ENCODE data around the gene COG4. TPM values are rescaled to one million over a fixed set of nuclear protein-coding genes. Genes with fewer than 3 reads are reported as not detected.

Gene COG4
- total RNA-seq, 1 donor from 2014 or later: 49.1 TPM

DNA sequence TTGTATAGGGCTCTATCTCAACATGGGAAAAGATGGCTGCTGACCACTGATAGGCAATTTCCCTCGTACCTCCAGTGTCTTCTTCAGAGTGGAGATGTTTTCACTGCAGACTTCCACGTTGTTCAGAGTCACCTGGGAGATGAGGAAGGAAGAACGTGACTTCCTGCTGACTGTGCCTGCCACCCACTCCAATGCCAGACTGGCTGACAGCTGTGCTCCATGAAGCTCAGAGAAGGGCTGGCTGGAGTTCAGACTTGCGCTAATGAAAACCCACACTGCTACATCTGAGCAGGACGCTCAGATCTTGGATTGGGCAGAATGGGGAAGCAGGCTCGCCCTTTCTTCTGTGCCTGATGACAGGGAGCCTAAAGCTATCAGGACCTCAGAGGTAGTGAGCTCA is 33.1 kb downstream of the COG4 start:
- intact Hi-C loops (cut with DNase I): no loop called here
- DNase-seq (no peak), ATAC-seq (ENCODE audit: poor library complexity) (peak; percentile 61)

DNA sequence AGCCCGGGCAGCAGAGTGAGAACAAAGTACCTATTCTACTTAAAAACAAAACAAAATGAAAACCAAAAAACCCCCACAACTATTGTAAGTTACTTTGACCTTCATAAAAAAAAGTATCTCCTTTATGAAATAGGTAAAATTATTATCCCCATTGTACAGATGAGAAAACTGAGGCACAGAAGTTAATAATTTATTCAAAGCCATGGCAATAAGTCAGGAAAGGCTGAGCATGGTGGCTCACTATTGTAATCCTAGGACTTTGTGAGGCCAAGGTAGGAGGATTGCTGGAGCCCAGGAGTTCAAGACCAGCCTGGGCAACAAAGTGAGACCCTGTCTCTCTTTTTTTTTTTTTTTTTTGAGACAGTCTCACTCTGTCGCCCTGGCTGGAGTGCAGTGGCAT is 38.5 kb downstream of the COG4 start:
- intact Hi-C loops (cut with DNase I): no loop called here
- ATAC-seq (ENCODE audit: poor library complexity): no peak

GRCh38 chr16:70483426-70483825 is 39.9 kb downstream of the COG4 start:
- no peak for ATAC-seq (ENCODE audit: poor library complexity)
- intact Hi-C loops (cut with DNase I): no loop called here
- no peak for DNase-seq

More for the DNA sequence above, 38.5 kb downstream of the COG4 start:
- DNase-seq: no peak

GRCh38 chr16:70482624-70483023 is 40.7 kb downstream of the COG4 start:
- ATAC-seq (ENCODE audit: poor library complexity) (no peak), DNase-seq (no peak)
- intact Hi-C loops (cut with DNase I): no loop called here

DNA sequence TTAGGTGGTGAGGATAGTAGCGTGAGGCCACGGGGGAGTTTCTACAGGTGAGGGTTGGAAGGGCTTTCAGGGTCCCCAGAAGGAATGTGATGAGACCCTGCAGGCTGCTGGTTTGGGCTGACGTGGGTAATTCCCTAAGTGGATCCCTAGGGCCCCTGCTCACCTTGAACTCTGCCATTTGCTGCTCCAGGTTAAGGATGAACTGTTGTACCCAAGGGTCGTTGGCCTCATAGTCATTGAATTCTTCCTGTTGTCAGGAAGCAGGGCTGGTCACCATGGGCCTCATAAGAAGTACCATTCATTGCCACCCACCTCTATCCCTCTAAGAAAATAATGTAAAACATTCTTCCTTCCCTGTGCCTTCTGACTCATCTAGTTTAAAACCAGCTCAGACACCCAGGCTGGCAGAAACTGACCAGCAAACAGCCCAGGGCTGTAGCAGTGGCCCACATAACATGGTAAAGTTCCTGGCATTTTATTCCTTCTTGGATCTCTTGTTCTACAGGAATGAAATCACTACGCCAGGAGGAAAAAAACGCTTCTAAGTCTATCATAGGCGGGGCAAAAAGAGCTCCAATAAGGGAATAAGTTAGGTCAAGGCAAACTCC is 41.3 kb downstream of the COG4 start:
- intact Hi-C loops (cut with DNase I): no loop called here
- ATAC-seq (ENCODE audit: poor library complexity): no peak
- DNase-seq: no peak

DNA sequence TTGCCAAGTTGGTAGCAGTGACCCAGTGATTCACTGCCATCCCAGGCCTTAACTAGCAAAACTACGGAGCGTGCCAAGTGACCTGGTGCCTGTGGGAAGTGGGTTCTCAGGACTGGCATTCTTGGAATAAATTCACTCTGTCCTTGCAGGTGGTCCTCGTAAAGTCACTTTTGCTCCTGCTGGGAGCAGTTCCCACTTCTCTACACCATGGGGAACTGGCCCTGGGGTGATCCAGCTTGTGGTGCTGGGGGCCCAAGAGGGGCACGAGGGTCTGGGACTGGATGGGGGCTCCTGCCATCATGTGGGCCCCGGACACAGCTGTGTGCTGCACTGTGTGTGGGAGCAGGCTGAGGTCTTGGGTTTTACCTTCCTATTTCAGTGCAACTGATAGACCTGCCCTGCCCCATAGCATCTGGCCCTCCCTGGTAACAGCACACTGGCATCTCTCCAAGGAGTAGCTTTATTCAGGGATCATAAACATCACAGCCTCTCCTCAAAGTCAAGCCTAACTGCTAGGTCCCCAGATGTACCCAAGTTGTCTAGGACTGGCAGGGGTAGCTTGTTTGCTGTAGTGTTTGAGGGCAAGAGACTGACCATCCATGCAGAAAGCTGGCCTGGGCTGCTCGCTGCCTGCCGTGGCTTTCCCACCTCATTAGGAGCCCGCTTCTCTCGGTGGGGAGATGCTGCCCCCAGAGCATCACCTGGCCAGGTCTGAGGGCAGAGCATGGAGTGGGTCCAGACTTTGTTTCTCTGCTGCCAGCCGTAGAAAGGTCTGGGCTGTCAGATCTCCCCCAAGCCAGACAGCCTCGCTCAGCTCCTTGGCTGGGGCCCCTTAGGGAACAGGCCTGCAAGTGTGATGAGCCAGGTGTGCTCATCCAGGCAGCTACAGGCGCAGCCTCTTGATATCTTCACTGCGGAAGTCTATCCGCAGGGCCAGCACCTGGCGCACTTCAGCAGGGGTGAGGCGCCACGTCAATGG is 42.9 kb downstream of the COG4 start:
- DNase-seq (no peak), ATAC-seq (ENCODE audit: poor library complexity) (no peak)
- intact Hi-C loops (cut with DNase I): no loop called here

- intact Hi-C loops (cut with DNase I): loop anchor here (5.0 kb wide), 1 partner anchor 87 kb away; no protein-coding TSS in a partner anchor
- no peak for DNase-seq
Observed at GRCh38 chr16:70478912-70479341, 44.4 kb downstream of the COG4 start.

DNA sequence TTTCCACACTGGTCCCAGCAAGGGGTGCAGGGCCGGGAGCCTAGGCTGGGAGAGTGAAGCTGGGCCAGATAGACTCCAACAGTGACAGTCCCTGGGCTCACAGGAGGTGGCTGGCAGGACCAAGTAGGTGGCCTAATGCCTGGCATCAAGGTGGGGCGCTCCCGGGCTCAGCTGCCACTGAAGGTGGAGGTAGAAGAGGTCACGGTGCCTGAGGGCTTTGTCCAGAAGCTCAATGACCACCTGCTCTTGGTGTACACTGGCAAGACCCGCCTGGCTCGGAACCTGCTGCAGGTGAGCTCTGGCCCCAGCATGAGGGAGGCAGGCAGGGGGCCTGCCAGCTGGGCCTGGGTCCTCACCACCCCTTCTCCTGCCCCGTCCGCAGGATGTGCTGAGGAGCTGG is 45.2 kb downstream of the COG4 start:
- intact Hi-C loops (cut with DNase I): loop anchor here (5.0 kb wide), 1 partner anchor 86 kb away; no protein-coding TSS in a partner anchor
- ATAC-seq (ENCODE audit: poor library complexity) (no peak), DNase-seq (no peak)

More at GRCh38 chr16:70478912-70479341, 44.4 kb downstream of the COG4 start:
- peak; percentile 28 for ATAC-seq (ENCODE audit: poor library complexity)

DNA sequence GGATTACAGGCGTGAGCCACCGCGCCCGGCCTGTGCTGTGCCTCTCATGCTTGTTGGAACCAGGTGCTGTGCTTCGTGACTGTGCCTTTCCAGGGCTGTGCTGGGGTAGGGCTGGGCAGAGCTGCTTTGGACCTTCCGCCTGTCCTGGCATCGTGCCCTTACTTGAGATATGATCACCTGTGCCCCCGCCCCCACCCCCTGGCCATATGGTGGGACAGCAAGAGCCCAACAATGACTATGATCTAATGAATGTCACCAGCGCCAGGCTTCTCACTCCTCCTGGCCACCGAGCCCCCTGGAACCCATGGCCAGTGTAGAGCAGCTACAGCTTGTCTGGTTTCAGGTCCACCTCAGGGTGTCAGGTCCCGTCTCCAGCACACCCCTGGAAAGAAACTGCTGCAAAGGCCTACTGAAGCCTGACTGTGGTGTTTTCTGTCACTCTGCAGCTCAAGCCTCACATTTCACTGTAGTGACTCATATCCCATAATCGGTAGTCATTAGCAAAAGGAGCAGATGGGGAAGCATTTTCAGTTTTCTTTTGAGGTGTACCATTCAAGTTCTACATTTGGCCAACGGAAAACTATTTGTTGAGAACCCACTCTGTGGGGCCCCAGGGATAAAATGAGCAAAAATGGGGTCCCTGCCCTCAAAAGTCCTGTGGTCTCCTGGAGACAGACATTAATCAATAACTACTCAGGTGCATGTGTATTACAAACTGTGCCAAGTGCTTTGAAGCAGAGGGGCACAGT is 46.9 kb downstream of the COG4 start:
- intact Hi-C loops (cut with DNase I): loop anchor here (5.0 kb wide), 1 partner anchor 84 kb away; no protein-coding TSS in a partner anchor

GRCh38 chr16:70475054-70475871 is 48.1 kb downstream of the COG4 start:
- intact Hi-C loops (cut with DNase I): loop anchor here (5.0 kb wide), 1 partner anchor 83 kb away; no protein-coding TSS in a partner anchor
- no peak for ATAC-seq (ENCODE audit: poor library complexity)
- no peak for DNase-seq

More for the DNA sequence above, 46.9 kb downstream of the COG4 start:
- ATAC-seq (ENCODE audit: poor library complexity) (peak; percentile 58), DNase-seq (no peak)

GRCh38 chr16:70474320-70475053 is 48.9 kb downstream of the COG4 start:
- ATAC-seq (ENCODE audit: poor library complexity): no peak
- intact Hi-C loops (cut with DNase I): loop anchor here (5.0 kb wide), 1 partner anchor 82 kb away; no protein-coding TSS in a partner anchor
- no peak for DNase-seq

- DNase-seq (no peak), ATAC-seq (ENCODE audit: poor library complexity) (no peak)
- intact Hi-C loops (cut with DNase I): no loop called here
Observed at GRCh38 chr16:70473446-70474319, 49.7 kb downstream of the COG4 start.

- ATAC-seq (ENCODE audit: poor library complexity) (no peak), DNase-seq (no peak)
- intact Hi-C loops (cut with DNase I): no loop called here
Observed at GRCh38 chr16:70472786-70473433, 50.4 kb downstream of the COG4 start.

- intact Hi-C loops (cut with DNase I): no loop called here
- peak; percentile 66 for DNase-seq
- ATAC-seq (ENCODE audit: poor library complexity): peak; percentile 79
Observed at GRCh38 chr16:70470927-70471341, 52.4 kb downstream of the COG4 start.

DNA sequence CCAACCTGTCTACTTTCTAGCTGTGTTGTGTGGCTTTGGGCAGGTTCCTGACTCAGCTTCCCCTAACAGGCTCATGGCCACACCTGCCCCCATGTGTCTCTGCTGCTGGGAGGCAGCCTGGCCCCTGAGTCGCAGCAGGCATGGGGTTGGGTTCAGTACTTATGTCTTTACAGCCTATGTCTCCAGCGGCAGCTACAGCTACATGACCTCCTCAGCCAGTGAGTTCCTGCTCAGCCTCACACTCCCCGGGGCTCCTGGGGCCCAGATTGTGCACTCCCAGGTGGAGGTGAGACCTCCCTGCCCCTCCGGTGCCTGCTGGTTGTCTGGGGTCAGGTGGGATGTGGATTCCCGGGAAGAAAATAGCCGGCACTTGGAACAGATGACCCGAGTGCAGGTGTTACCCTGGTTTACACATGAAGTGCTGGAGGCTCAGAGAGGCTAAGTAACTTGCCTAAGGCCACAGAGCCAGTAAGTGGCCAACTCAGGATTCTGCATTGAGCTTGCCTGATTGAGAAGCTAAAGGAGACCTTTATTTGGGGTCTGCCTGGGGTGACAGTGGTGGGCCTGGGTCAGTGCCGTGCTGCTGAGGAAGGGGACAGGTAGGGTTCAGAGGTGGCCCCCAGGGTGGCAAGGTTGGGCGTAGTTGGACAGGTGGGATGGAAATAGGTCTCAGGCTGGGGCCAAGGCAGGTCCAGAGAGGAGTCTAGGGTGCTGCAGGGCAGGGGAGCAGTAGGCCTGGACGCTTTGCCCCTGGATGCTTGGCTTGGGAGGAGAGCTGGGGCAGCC is 53.0 kb downstream of the COG4 start:
- intact Hi-C loops (cut with DNase I): no loop called here
- DNase-seq (no peak), ATAC-seq (ENCODE audit: poor library complexity) (no peak)

All from Right ventricle myocardium superior (tissue), 1 donor.